Natural killer cell (primary cell): ENCODE data around the gene PRDX4. TPM values are rescaled to one million over a fixed set of nuclear protein-coding genes. Genes with fewer than 3 reads are reported as not detected.

Experiments
- ATAC-seq, 3 donors: fragments of 150-1000 bp in 2 of 3; fragments of 200-7000 bp in 1 of 3; cut with Tn5 transposase; 1 replicate in 1 of 3; 2 replicates in 2 of 3; pipeline ENCODE4 v1.10.0; 2021; ENCODE audit warnings: mild to moderate bottlenecking in 2 of 3, moderate library complexity in 2 of 3
- DNase-seq, 2 donors: peaks; one replicate each; pipeline versions ENCODE4 v3.0.0 to v3.0.0-alpha.2; 2013 to 2021; ENCODE audit warnings: mixed read lengths in 1 of 2
- H3K27ac ChIP-seq: one replicate; pipeline ENCODE4 v1.5.1; 2013; ENCODE audit warnings: mild to moderate bottlenecking, low read length
- H3K27me3 ChIP-seq: one replicate; pipeline ENCODE4 v1.6.1; 2013; ENCODE audit warnings: low read length; ENCODE audit not compliant: control insufficient read depth, insufficient read depth
- H3K36me3 ChIP-seq: one replicate; pipeline ENCODE4 v1.6.1; 2013; ENCODE audit warnings: low read length; ENCODE audit not compliant: control insufficient read depth, insufficient read depth
- H3K4me1 ChIP-seq: one replicate; pipeline ENCODE4 v1.6.1; 2013; ENCODE audit warnings: low read length; ENCODE audit not compliant: control insufficient read depth, insufficient read depth
- H3K4me3 ChIP-seq: one replicate; pipeline ENCODE4 v1.5.1; 2013; ENCODE audit warnings: low read length
- H3K9me3 ChIP-seq: one replicate; pipeline ENCODE4 v1.6.1; 2013; ENCODE audit warnings: low read length; ENCODE audit not compliant: control insufficient read depth, insufficient read depth
- H3K27ac Mint-ChIP-seq, 2 donors: one replicate each; pipeline ENCODE4 v1.8.0; 2022; ENCODE audit warnings: mild to moderate bottlenecking in 2 of 2, mixed read lengths in 2 of 2, moderate library complexity in 1 of 2
- H3K27me3 Mint-ChIP-seq, 2 donors: one replicate each; pipeline ENCODE4 v1.8.0; 2022; ENCODE audit warnings: low read depth in 2 of 2, mixed read lengths in 2 of 2
- H3K36me3 Mint-ChIP-seq: one replicate; pipeline ENCODE4 v1.8.0; 2022; ENCODE audit warnings: mixed read lengths
- H3K4me1 Mint-ChIP-seq, 2 donors: one replicate each; pipeline ENCODE4 v1.8.0; 2022; ENCODE audit warnings: mixed read lengths in 2 of 2
- H3K4me3 Mint-ChIP-seq: one replicate; pipeline ENCODE4 v1.8.0; 2022; ENCODE audit warnings: mild to moderate bottlenecking, moderate library complexity, mixed read lengths
- H3K9me3 Mint-ChIP-seq, 2 donors: one replicate each; pipeline ENCODE4 v1.8.0; 2022; ENCODE audit warnings: mixed read lengths in 2 of 2
- WGBS: methylation state at CpG from one replicate; pipeline ENCODE4 v1.1.7; 2013; ENCODE audit warnings: missing lambda C conversion rate; ENCODE audit not compliant: insufficient coverage; 5-methylcytosine and 5-hydroxymethylcytosine counted together
- intact Hi-C: fragments of 100-400 bp; cut with micrococcal nuclease; formaldehyde crosslinking; loops from one replicate; pipeline ENCODE4 v1.14.2; 2022
- total RNA-seq, 4 donors: library from RNA; stranded (reverse); fragments of 120-200 nt in 1 of 4; gene quantifications; one replicate each; pipeline versions ENCODE4 v1.2.3 to v1.2.4, GENCODE V29; 2013 to 2022
- TF ChIP-seq, protein P1 (sequence below): fragments of 200-600 bp; IDR thresholded peaks from one replicate; pipeline ENCODE4 v1.8.0; 2022; ENCODE audit warnings: antibody characterized with exemption

PRDX4 gene
- total RNA-seq, 3 donors from 2014 or later (not counting 1 experiment from before 2014, with no cell fraction given), result 6.8 to 13.5 (median 7.8) TPM

DNA sequence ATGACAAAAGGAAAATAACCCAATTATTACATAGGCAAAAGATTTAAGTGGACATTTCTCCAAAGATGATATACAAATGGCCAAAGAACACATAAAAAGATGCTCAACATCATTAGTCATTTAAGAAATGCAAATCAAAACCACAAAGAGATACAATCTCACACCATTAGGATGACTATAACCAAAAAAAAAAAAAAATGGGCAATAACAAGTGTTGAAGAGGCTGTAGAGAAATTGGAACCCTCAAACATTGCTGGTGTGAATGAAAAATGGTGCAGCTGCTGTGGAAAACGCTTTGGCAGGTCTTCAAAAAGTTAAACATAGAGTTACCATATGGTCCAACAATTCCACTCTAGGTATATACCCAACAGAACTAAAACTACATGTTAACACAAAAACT, 5.6 kb upstream of the PRDX4 start:
- H3K9me3 Mint-ChIP-seq, result no peaks in the 10 kb centered on the region
- Histone ChIP-seq H3K4me1 (peaks cover 5% of the 10 kb centered on the region), H3K9me3 (no peaks in the 10 kb centered on the region), H3K27ac (no peak overlapping the region), H3K36me3 (no peaks in the 10 kb centered on the region), H3K4me3 (no peak overlapping the region), H3K27me3 (no peaks in the 10 kb centered on the region)
- no peaks in the 10 kb centered on the region for H3K36me3 Mint-ChIP-seq
- H3K4me3 Mint-ChIP-seq, result peak overlapping the region; percentile 11
- H3K4me1 Mint-ChIP-seq, result peaks cover 17 to 20% of the 10 kb centered on the region in 2 donors
- DNase-seq (no peak), ATAC-seq (peak in 1 of 3 donors; percentile 57)
- TF ChIP-seq, protein P1, sequence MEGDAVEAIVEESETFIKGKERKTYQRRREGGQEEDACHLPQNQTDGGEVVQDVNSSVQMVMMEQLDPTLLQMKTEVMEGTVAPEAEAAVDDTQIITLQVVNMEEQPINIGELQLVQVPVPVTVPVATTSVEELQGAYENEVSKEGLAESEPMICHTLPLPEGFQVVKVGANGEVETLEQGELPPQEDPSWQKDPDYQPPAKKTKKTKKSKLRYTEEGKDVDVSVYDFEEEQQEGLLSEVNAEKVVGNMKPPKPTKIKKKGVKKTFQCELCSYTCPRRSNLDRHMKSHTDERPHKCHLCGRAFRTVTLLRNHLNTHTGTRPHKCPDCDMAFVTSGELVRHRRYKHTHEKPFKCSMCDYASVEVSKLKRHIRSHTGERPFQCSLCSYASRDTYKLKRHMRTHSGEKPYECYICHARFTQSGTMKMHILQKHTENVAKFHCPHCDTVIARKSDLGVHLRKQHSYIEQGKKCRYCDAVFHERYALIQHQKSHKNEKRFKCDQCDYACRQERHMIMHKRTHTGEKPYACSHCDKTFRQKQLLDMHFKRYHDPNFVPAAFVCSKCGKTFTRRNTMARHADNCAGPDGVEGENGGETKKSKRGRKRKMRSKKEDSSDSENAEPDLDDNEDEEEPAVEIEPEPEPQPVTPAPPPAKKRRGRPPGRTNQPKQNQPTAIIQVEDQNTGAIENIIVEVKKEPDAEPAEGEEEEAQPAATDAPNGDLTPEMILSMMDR, result no peak
- peak overlapping the region; percentile 69 to 93 for H3K27ac Mint-ChIP-seq
- H3K27me3 Mint-ChIP-seq, result no peaks in the 10 kb centered on the region
- intact Hi-C loops, result loop anchor here (10.0 kb wide), 2 partner anchors 123 to 393 kb away; partner anchors contain the start of genes EIF2S3 and SAT1
- WGBS, result 40% methylated on average over 1 of the region's 1 CpG

DNA sequence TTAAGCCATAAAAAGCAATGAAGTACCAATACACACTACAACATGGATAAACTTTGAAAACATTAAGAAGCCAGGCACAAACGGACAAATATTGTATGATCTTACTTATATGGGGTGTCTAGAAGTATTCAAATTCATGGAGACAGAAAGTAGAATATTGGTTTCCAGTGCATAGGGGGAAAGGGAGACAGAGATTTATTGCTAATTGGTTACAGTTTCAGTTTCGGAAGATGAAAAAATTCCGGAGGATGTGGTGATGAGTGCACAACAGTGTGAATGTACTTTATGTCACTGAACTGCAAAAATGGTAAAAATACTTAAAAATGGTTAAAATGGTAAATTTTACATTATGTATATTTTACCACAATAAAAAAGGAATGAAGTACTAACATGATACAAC, 5.1 kb upstream of the PRDX4 start:
- peaks cover 6% of the 10 kb centered on the region for H3K4me1 ChIP-seq
- ATAC-seq (peak; percentile 71 to 75 (median 73)), DNase-seq (peak in 1 of 2 donors; percentile 53)
- Mint-ChIP-seq H3K9me3 (no peaks in the 10 kb centered on the region), H3K27me3 (no peaks in the 10 kb centered on the region), H3K36me3 (no peaks in the 10 kb centered on the region), H3K27ac (peak overlapping the region; percentile 69 to 93), H3K4me1 (peaks cover 17 to 20% of the 10 kb centered on the region in 2 donors), H3K4me3 (peak overlapping the region; percentile 11)
- no peaks in the 10 kb centered on the region for H3K36me3 ChIP-seq
- no peaks in the 10 kb centered on the region for H3K27me3 ChIP-seq
- no peak overlapping the region for H3K27ac ChIP-seq
- no peak overlapping the region for H3K4me3 ChIP-seq
- TF ChIP-seq, protein P1, result no peak
- intact Hi-C loops, result loop anchor here (10.0 kb wide), 2 partner anchors 123 to 393 kb away; partner anchors contain the start of genes EIF2S3 and SAT1
- 25% methylated on average over 3 of the region's 3 CpGs for WGBS
- no peaks in the 10 kb centered on the region for H3K9me3 ChIP-seq

DNA sequence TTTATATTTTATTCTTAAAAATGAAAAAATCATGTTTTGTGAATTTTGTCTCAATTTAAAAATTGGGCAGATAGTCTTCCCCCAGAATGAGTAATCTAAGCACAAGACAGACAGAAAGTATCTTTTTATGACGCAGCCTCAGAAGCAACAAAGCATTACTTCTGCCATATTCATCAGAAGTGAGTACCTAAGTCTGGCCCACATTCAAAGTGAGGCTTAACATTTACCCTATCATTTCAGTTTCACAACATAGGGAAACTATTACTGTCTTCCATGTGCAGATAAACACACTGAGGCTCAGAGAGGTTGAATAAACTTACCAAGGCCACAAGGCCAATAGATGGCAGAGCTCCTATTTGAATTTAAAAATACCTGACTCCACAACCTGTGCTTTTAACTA, 4.4 kb upstream of the PRDX4 start:
- Histone ChIP-seq H3K4me3 (no peak overlapping the region), H3K27ac (no peak overlapping the region), H3K4me1 (peaks cover 6% of the 10 kb centered on the region), H3K36me3 (no peaks in the 10 kb centered on the region), H3K27me3 (no peaks in the 10 kb centered on the region), H3K9me3 (no peaks in the 10 kb centered on the region)
- Mint-ChIP-seq H3K4me3 (no peak overlapping the region), H3K36me3 (no peaks in the 10 kb centered on the region), H3K27me3 (no peaks in the 10 kb centered on the region), H3K9me3 (no peaks in the 10 kb centered on the region), H3K4me1 (peaks cover 17 to 20% of the 10 kb centered on the region in 2 donors), H3K27ac (peak overlapping the region; percentile 69 to 93)
- intact Hi-C loops, result loop anchor here (10.0 kb wide), 2 partner anchors 122 to 392 kb away; partner anchors contain the start of genes EIF2S3 and SAT1
- DNase-seq (no peak), ATAC-seq (no peak)
- 70% methylated on average over 1 of the region's 1 CpG for WGBS
- TF ChIP-seq, protein P1, result no peak

DNA sequence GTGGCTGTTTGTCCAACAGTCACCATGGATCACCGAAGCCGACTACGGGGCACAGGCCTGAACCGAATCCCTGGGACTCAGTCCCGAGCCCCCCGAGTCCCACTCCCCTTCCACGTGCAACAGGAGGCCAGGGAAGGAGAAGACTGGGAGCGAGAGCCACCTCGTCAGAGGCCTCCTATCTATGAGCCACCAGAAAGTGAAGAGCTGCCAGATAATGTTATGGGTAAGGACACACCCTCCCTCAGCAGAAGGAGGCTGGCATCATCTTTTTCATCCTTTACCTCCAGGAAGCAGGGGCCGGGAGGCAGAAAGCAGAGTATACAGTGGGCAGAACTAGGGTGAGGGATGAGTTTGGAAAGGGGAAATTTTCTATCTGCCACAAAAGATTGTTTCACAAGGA, 2.8 kb upstream of the PRDX4 start:
- no peak overlapping the region for H3K27ac ChIP-seq
- Mint-ChIP-seq H3K4me1 (peaks cover 17 to 28% of the 10 kb centered on the region in 2 donors), H3K27ac (no peak overlapping the region), H3K9me3 (no peaks in the 10 kb centered on the region), H3K4me3 (no peak overlapping the region), H3K27me3 (no peaks in the 10 kb centered on the region), H3K36me3 (no peaks in the 10 kb centered on the region)
- intact Hi-C loops, result loop anchor here (10.0 kb wide), 2 partner anchors 120 to 390 kb away; partner anchors contain the start of genes EIF2S3 and SAT1
- ATAC-seq, result no peak
- no peaks in the 10 kb centered on the region for H3K36me3 ChIP-seq
- peaks cover 6% of the 10 kb centered on the region for H3K4me1 ChIP-seq
- no peak overlapping the region for H3K4me3 ChIP-seq
- whole genome bisulfite sequencing, result 96% methylated on average over 7 of the region's 10 CpGs
- H3K27me3 ChIP-seq, result no peaks in the 10 kb centered on the region
- no peak for DNase-seq
- TF ChIP-seq, protein P1, result no peak
- H3K9me3 ChIP-seq, result no peaks in the 10 kb centered on the region
